Endothelial cell of umbilical vein (primary cell): ENCODE results near the gene FAM193A.

Experiments
- CTCF ChIP-seq, 2 donors: IDR thresholded peaks; 1 replicate in 1 of 2; 2 replicates in 1 of 2; pipeline ENCODE4 v1.5.1; 2011; ENCODE audit warnings: low read length in 2 of 2, mild to moderate bottlenecking in 2 of 2, moderate library complexity in 2 of 2, control low read depth in 1 of 2, inconsistent platforms in 1 of 2, low read depth in 1 of 2; ENCODE audit not compliant: insufficient read depth in 1 of 2; ENCODE audit errors: extremely low read depth in 1 of 2
- EZH2 ChIP-seq: IDR thresholded peaks from 2 replicates; pipeline ENCODE4 v1.6.1; 2012; ENCODE audit warnings: borderline replicate concordance, low read depth, mild to moderate bottlenecking, moderate library complexity, low read length, inconsistent platforms; ENCODE audit not compliant: severe bottlenecking
- POLR2A ChIP-seq: IDR thresholded peaks from 2 replicates; pipeline ENCODE4 v1.6.1; 2012; ENCODE audit warnings: low read depth, mild to moderate bottlenecking, control low read depth, low read length

GRCh38 chr4:2578106-2578505 lies 41.7 kb downstream of the FAM193A start:
- TF ChIP-seq EZH2 (no peak), POLR2A (no peak), CTCF (IDR thresholded peaks at IDR 0.05; ENCODE audit: extremely low read depth in 1 of 2, insufficient read depth in 1 of 2, low read depth in 1 of 2, low read length in 2 of 2) (no peak)
